Activated CD8-positive, alpha-beta memory T cell treated with anti-CD3 and anti-CD28 coated beads, Interleukin-2, amount 50 U/mL, for 1 hour (primary cell): Measurements from ENCODE around the gene RGS5.

ENCODE experiments used
- DNase-seq: peaks from one replicate; pipeline ENCODE4 v3.0.0-alpha.2; 2020; ENCODE audit errors: extremely low read depth

Gene RGS5

DNA sequence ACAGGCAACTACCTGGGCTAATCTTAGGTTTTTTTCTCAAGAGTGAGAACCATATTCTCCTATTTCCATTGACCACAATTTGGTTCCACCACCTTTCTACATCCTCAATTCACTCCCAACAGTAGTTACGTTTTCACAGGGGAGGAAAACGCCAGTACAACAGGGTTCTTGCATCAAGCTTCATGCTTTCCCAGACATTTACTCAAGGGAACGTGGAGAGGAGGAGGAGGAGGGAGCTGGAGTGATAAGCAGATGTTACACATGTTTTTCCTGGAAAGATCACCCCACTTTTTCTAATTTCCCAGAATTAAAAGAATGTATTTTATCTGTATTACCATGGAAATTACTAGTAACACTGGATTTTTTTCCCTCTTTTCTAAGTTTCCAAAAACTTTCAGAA is 58.3 kb downstream of the RGS5 start:
- DNase-seq = no peak

DNA sequence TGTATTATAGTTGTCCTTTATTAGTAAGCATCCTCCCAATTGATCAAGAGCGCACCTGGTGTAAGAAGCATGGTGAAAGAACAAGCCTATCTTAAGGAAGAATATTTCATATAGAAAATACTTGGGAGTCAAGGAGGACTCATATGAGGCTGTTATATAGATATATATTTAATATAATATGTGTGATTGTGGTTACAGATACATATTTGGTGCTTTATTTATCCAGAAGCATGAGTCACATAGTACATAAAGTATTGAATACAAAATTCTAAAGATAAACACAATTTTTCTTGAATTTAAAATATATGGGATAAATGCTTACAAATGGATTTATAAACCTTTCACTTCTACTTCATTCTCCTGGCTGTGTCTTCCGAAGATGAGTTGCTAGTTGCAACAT is 60.6 kb downstream of the RGS5 start:
- no peak for DNase-seq

DNA sequence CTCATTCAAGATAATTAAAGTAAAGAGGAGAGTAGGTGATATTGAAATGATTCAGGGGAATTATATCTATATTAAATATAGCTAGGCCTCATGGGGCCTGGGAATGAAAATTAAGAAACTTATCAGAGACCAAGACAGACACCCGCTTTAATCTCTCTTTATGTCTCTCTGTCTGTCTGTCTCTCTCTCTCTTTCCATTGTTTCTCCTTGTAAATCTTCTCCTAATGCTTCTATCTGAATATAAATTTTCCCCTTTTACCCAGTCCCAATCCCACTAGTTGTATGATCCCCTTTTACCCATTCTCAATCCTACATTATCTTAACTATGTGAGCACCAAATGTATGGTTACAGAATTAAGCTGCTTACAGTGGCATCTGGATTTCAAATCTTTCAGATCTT is 61.2 kb downstream of the RGS5 start:
- no peak for DNase-seq

DNA sequence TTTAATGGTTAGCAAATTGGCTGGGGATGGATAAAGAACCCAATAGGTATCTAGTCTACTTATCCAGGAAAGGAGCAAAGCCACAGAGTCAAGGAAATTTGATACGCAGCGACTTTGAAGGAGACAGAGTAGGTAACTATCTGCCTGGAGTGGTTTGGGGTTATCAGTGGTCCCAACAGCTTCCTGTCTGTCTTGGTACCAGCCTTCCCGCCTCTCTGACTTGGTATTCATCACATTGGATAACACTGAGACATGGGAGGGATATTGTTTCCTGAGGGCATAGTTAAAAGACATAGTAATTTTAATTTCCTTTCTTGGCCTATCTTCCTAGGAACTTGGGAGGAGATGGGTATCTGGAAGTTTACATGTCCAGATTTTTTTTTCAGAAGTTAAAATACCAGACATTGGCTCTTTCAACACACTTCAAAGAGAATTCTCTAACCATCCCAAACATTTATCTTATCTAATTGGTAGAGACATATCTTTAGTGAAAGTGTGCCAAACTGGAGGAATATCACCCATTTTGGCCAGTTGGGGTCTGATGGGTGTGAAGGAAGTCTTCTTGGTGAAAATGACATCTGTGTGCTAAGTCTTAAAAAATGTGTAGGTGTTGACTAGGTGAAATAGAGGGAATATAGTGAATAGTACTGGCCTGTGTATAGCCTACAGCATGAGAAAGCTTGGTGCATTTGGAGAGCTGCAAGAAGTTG is 65.0 kb downstream of the RGS5 start:
- no peak for DNase-seq

GRCh38 chr1:163131981-163132380 is 70.7 kb downstream of the RGS5 start:
- DNase-seq = no peak

GRCh38 chr1:163130225-163130856 is 72.4 kb downstream of the RGS5 start:
- DNase-seq = no peak

DNA sequence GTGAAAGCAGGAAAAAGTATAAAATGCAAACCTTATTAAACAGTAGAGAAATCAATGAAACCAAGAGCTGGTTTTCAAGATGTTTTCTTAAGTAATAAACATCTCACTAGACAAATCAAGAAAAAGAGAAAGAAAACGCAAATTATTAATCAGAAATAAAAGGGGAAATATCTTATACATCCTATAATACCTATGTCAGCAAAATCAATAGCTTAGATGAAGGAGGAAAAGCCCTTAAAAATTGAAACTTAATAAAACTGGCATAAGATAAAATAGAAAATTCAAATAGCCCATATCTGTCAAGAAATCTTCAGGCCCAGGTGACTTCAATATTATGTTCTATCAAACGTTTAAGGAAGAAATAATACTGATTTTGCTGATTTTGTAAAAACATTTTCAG is 74.4 kb downstream of the RGS5 start:
- no peak for DNase-seq

DNA sequence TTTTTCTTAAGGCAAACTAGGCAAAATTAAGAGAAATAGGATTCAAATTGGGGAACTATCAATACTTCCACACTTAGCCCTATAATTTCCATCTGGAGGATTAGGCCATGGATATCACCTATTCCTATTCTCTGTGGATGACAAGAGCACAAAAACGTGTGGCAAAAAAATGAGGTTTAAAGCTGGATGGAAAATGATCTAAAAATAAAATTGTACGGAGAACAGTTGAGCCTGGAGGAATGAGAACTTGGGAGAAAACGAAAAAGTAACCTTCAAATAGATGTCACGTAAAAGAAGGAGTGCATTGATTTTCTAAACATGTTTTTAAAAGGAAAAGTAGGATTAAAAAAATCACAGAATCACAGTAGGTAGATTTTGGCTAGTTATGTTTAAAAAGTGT is 77.9 kb downstream of the RGS5 start:
- no peak for DNase-seq

GRCh38 chr1:163120372-163120771 is 82.3 kb downstream of the RGS5 start:
- DNase-seq = no peak

- no peak for DNase-seq
Observed at GRCh38 chr1:163119707-163120106, 83.0 kb downstream of the RGS5 start.

DNA sequence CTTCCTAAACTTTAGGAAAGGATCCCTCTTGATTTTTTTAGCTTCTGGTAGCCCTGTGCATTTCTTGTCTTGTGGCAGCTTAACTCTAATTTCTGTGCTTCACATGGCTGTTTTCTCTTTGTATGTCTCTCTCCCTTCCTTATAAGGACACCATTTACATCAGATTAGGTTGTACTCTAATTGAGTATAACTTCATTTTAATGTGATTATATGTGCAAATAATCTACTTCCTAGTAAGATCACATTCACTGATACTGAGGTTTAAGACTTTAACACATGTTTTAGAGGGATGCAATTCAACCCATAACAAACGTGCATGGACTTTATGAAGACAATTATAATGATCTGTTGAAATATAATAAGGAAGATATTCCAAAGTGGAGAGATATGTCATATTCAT is 86.8 kb downstream of the RGS5 start:
- DNase-seq = no peak

DNA sequence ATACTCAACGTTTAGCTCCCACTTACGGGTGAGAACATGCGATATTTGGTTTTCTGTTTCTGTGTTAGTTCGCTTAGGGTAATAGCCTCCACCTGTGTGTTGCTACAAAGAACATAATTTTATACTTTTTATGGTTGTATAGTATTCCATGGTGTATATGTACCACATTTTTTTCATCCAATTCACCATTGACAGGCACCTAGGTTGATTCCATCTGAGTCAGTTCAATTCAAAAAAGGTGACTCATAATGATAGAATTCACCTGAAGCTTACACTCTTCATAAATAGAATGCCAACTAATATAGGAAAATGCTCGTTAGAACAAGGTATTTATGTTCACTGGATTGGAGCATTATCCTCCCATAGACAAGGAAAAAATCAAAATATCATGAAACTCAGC is 95.1 kb downstream of the RGS5 start:
- DNase-seq = no peak

DNA sequence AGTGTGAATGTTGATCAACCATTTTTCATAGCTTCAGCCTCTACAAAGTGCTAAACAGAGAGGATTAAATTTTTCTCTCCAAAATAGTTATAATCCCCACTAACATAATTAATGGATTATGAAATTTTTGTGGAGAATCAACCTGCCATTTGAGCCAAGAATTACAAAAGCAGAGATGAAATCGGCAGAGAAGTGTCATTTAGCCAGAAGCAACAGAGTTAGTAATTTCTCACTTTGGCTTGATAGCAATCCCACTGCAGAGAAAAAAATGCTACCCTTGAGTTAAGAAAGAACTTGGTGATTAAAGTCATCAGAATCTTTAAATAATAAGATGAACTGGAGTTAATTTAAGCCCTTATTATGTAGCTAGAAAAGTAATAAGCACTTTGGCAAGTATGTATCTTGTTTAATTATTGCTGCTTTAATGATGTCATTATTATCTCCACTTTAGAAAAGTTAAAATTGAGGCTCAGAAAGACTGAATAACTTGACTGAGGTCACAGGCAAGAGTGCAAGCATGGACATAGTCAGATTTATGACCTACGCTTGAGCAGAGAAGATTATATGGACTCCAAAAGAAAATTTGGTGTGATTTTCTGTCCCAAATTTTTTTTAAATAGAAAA is 96.2 kb downstream of the RGS5 start:
- no peak for DNase-seq

GRCh38 chr1:163104385-163105099 is 98.2 kb downstream of the RGS5 start:
- DNase-seq = no peak

GRCh38 chr1:163102590-163102989 is 100.1 kb downstream of the RGS5 start:
- DNase-seq = no peak

GRCh38 chr1:163095213-163095612 is 107.5 kb downstream of the RGS5 start:
- no peak for DNase-seq

DNA sequence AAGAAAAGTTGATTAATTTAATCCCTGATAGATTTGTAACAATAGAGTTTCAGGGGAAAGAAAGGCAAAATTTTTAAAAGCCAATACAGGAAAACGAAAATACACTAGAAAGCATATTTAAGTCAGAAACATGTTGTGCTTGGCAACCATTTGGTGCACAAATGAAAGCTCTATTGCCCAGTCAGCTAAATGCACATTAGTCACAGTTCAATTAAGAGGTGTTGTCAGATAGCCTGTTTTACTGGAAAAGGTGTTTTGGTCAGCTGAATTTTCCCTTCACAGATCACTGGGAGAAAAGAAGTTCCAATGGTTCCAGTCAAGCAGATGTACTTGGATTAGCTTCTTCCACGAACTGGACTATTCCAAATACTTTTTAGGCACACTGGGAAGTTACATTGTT is 108.1 kb downstream of the RGS5 start:
- no peak for DNase-seq

- no peak for DNase-seq
Observed at GRCh38 chr1:163094182-163094581, 108.5 kb downstream of the RGS5 start.

DNA sequence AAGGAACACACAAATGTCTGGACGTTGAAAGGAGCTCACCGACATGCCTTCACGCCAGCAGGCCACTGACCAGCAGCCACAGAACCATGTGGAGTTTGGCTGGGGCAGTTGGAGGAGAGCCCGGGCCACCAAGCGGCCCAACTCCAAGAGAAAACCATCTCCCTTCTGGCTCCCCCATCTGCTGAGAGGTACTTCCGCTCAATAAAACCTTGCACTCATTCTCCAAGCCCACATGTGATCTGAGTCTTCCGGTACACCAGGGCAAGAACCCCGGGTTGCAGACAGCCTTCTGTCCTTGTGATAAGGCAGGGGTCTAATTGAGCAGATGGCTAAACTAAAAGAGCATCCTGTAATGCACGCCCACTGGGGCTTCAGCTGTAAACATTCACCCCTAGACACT is 109.1 kb downstream of the RGS5 start:
- DNase-seq = no peak

GRCh38 chr1:163093169-163093568 is 109.5 kb downstream of the RGS5 start:
- no peak for DNase-seq
